ENCODE data around the gene CCDC60.

CCDC60 gene, protein sequence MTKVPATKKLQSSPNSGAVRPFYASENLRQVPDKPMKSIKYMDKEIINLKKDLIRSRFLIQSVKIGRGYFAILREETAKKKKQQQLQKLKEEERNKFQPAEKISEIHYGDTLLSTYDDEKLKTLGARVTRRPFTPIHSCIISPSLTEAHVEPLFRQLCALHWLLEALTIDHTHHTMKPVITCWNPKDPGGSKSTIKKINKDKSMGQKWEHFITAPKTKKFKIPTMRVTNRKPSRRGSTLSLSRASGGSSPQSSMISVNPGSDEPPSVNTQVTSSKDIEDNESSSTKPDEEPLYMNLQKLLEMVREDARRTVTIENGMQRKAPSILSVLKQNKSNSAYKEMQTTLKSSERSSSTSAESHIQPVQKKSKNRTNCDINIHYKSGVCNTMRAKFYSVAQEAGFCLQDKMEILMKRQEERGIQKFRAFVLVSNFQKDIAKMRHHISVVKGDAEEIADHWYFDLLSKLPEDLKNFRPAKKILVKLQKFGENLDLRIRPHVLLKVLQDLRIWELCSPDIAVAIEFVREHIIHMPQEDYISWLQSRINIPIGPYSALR

DNA sequence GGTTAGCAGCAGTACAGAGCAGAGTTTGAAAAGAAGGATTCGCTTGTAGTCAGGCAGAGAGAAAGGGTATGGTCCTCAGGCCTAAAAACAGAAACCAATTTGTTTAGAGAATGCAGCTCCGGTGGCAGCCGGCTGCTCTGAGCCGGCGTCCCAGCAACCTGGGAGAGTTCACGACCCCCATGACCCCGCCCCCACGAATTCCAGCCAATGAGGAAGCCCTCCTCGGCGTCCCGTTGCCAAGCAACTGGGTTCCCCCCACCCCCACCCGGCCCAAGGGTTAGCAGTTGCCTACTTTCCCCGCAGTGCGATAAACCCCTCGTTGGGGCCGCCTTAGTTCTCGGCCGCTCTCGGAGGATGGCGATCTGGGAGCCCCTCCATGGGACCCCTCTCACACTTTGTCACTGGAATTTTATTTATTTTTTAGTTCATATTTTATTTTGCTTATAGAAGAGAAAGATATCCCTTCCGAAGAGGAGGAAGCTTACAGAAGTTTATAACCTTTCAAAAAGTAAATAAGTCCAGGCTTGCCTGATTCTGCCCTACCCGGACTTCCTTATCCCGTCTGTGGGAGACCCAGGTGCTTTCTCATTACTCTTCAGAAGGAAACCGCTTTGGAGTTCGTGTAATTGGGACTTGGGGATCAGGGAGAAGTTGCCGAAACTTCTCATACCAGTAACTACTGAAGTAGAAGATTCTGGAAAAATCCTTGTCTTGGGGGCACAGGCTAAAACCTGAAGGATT, at the start of gene CCDC60:
CCDC60 (plus strand) TSS at position 300 of the 741 bp plus-strand sequence. CDS start 448 bp downstream, outside the sequence.
- DNase-seq (ENCODE audit: low read depth) = no peak
- TF ChIP-seq, protein P1, sequence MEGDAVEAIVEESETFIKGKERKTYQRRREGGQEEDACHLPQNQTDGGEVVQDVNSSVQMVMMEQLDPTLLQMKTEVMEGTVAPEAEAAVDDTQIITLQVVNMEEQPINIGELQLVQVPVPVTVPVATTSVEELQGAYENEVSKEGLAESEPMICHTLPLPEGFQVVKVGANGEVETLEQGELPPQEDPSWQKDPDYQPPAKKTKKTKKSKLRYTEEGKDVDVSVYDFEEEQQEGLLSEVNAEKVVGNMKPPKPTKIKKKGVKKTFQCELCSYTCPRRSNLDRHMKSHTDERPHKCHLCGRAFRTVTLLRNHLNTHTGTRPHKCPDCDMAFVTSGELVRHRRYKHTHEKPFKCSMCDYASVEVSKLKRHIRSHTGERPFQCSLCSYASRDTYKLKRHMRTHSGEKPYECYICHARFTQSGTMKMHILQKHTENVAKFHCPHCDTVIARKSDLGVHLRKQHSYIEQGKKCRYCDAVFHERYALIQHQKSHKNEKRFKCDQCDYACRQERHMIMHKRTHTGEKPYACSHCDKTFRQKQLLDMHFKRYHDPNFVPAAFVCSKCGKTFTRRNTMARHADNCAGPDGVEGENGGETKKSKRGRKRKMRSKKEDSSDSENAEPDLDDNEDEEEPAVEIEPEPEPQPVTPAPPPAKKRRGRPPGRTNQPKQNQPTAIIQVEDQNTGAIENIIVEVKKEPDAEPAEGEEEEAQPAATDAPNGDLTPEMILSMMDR (conservative IDR thresholded peaks at IDR 0.05; ENCODE audit: low read depth, low read length) = no peak
- no peak within 1 kb of the TSS for H3K4me3 ChIP-seq (ENCODE audit: low read length)

DNA sequence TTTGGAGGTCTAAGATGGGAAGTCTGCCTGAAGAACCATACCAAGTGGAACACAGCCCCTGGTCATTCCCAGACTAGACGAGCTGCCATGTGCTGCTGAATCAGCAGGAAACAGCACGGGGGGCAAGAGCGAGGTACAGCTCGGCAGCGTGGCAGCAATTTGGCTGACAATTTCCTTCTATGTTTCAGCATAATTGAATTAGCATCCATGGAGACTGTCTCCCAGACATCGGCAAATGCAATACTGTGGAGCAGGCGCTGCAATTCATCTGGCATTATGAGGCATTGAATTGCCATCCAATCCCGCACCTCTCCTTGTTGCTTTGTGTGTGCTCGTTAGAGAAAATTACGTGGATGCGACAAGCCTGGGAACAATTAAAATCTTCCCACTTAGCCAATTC, 46.0 kb upstream of the CCDC60 start:
- TF ChIP-seq, protein P1 (conservative IDR thresholded peaks at IDR 0.05; ENCODE audit: low read depth, low read length) = no peak
- no peak overlapping the region for H3K4me3 ChIP-seq (ENCODE audit: low read length)
- no peak for DNase-seq (ENCODE audit: low read depth)

DNA sequence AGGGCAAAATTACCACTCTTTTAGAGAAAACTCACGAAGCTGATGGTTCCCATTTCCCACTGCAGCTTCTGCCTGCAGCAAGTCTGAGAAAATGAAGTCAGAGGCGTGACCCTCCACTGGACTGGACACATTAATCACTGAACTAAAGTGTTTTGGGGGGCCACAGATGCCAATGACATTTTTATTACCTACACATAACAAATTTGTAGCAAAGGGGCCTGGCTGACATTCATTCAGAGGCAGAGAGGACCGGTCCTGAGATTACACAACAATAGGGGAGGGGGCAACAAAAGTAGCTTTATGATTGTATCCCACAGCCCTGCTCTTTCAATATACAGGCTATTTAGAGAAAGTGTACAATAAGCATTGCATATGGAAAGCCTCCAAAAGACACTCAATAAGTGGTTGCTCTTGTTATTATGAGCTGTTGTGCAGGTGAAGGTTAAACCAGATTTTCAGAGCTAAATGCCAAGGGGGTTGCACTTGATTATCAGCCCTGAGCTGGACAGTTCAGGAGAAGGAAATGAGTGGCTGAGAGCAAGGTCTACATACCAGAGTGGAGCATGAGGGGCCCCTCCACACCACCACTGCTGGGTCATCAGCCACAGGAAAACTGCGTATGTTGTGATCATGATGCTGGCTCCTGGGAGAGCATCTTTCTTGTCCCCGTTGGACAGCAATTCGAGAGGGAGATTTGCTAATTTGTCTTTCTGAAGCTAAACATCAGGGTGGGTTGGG, 41.5 kb upstream of the CCDC60 start:
- TF ChIP-seq, protein P1 (conservative IDR thresholded peaks at IDR 0.05; ENCODE audit: low read depth, low read length) = no peak
- no peak for DNase-seq (ENCODE audit: low read depth)
- H3K4me3 ChIP-seq (ENCODE audit: low read length) = no peak overlapping the region

DNA sequence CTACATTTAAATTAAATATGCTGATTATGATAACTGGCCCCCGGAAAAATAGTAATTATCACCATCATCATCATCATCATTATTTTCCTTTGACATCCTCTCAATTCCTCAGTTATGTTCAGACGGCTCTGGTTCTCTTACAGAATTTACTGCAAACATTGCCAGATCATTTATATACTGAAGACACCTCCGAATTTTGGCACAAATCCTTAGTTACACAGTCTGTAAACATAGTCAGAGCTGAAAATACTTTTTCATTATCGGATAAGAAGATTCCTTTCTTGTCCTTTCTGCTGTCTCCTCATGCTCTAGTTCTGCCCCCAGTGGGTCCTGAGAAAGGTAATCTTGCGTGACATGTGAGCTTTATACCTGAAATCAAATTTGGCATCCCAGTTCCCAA, 40.3 kb upstream of the CCDC60 start:
- H3K4me3 ChIP-seq (ENCODE audit: low read length) = no peak overlapping the region
- DNase-seq (ENCODE audit: low read depth) = no peak
- TF ChIP-seq, protein P1 (conservative IDR thresholded peaks at IDR 0.05; ENCODE audit: low read depth, low read length) = no peak

DNA sequence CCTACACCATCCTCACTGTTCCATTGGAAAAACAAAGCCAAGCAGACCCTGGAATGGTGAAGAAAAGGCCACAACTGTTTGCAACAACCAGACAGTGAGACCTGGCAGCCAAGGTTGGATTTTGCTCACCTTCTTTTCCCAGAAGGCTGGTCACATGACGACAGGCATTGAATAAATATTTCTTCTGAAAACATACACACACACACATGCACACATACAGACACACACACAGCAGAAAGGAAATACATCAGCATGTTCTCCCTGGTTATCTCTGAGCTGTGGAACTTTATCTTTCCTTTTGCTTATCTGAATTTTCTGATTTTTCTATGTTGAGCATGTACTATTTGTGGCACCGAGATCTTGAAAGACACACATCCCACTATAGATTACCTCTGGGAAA, 38.0 kb upstream of the CCDC60 start:
- no peak overlapping the region for H3K4me3 ChIP-seq (ENCODE audit: low read length)
- DNase-seq (ENCODE audit: low read depth) = no peak
- TF ChIP-seq, protein P1 (conservative IDR thresholded peaks at IDR 0.05; ENCODE audit: low read depth, low read length) = no peak

DNA sequence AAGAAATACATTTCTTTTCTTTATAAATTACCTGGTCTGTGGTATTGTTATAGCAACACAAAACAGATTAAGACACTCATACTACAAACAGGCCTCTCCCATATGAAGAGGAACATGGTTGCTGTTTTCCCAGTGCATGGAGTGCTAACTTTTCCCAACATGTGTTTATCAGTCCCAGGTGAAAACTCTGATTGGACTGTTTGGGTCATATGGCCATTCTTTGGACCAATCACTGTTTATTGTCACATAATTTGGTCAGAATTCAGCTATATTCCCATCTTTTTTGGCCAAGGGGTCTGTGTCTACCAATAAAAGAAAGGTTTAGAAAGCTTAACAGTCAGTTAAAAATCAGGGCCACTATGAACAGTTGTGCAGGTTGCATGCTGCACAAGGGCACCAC, 35.4 kb upstream of the CCDC60 start:
- H3K4me3 ChIP-seq (ENCODE audit: low read length) = no peak overlapping the region
- DNase-seq (ENCODE audit: low read depth) = no peak
- TF ChIP-seq, protein P1 (conservative IDR thresholded peaks at IDR 0.05; ENCODE audit: low read depth, low read length) = no peak
